ENCODE results near the gene KPRP.

The KPRP gene

GRCh38 chr1:152735648-152736047 lies 22.2 kb upstream of the KPRP start:
- TF ChIP-seq, protein P1, sequence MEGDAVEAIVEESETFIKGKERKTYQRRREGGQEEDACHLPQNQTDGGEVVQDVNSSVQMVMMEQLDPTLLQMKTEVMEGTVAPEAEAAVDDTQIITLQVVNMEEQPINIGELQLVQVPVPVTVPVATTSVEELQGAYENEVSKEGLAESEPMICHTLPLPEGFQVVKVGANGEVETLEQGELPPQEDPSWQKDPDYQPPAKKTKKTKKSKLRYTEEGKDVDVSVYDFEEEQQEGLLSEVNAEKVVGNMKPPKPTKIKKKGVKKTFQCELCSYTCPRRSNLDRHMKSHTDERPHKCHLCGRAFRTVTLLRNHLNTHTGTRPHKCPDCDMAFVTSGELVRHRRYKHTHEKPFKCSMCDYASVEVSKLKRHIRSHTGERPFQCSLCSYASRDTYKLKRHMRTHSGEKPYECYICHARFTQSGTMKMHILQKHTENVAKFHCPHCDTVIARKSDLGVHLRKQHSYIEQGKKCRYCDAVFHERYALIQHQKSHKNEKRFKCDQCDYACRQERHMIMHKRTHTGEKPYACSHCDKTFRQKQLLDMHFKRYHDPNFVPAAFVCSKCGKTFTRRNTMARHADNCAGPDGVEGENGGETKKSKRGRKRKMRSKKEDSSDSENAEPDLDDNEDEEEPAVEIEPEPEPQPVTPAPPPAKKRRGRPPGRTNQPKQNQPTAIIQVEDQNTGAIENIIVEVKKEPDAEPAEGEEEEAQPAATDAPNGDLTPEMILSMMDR (IDR thresholded peaks at IDR 0.05): no peak
- Histone ChIP-seq H3K36me3 (ENCODE audit: control insufficient read depth, insufficient read depth, low read length) (no peaks in the 10 kb centered on the region), H3K4me3 (ENCODE audit: low read depth, low read length) (no peak overlapping the region), H2AFZ (no peak overlapping the region), H3K9ac (no peak overlapping the region), H3K27me3 (ENCODE audit: control insufficient read depth, insufficient read depth, low read length) (no peaks in the 10 kb centered on the region), H3K79me2 (no peaks in the 10 kb centered on the region), H3K9me3 (ENCODE audit: control insufficient read depth, low read length) (no peaks in the 10 kb centered on the region), H3K4me1 (no peaks in the 10 kb centered on the region), H3K4me2 (ENCODE audit: low read length) (no peak overlapping the region), H3K27ac (no peak overlapping the region)

GRCh38 chr1:152737997-152738396 lies 19.8 kb upstream of the KPRP start:
- no peaks in the 10 kb centered on the region for H3K79me2 ChIP-seq
- H3K27ac ChIP-seq: no peak overlapping the region
- TF ChIP-seq, protein P1 (IDR thresholded peaks at IDR 0.05): no peak
- H3K9me3 ChIP-seq (ENCODE audit: control insufficient read depth, low read length): no peaks in the 10 kb centered on the region
- H3K9ac ChIP-seq: no peak overlapping the region
- H3K4me1 ChIP-seq: no peaks in the 10 kb centered on the region
- H3K4me2 ChIP-seq (ENCODE audit: low read length): no peak overlapping the region
- H3K36me3 ChIP-seq (ENCODE audit: control insufficient read depth, insufficient read depth, low read length): no peaks in the 10 kb centered on the region
- no peaks in the 10 kb centered on the region for H3K27me3 ChIP-seq (ENCODE audit: control insufficient read depth, insufficient read depth, low read length)
- no peak overlapping the region for H2AFZ ChIP-seq
- H3K4me3 ChIP-seq (ENCODE audit: low read depth, low read length): no peak overlapping the region

GRCh38 chr1:152739841-152740240 lies 18.0 kb upstream of the KPRP start:
- Histone ChIP-seq H3K4me3 (ENCODE audit: low read depth, low read length) (no peak overlapping the region), H3K9me3 (ENCODE audit: control insufficient read depth, low read length) (no peaks in the 10 kb centered on the region), H3K27me3 (ENCODE audit: control insufficient read depth, insufficient read depth, low read length) (no peaks in the 10 kb centered on the region), H3K27ac (no peak overlapping the region), H3K9ac (no peak overlapping the region), H3K4me2 (ENCODE audit: low read length) (no peak overlapping the region), H2AFZ (no peak overlapping the region), H3K36me3 (ENCODE audit: control insufficient read depth, insufficient read depth, low read length) (no peaks in the 10 kb centered on the region), H3K4me1 (no peaks in the 10 kb centered on the region), H3K79me2 (no peaks in the 10 kb centered on the region)
- TF ChIP-seq, protein P1 (IDR thresholded peaks at IDR 0.05): no peak

GRCh38 chr1:152741656-152742055 lies 16.2 kb upstream of the KPRP start:
- H3K4me3 ChIP-seq (ENCODE audit: low read depth, low read length): no peak overlapping the region
- H3K9ac ChIP-seq: no peak overlapping the region
- H2AFZ ChIP-seq: no peak overlapping the region
- H3K4me2 ChIP-seq (ENCODE audit: low read length): no peak overlapping the region
- no peaks in the 10 kb centered on the region for H3K4me1 ChIP-seq
- no peaks in the 10 kb centered on the region for H3K9me3 ChIP-seq (ENCODE audit: control insufficient read depth, low read length)
- no peaks in the 10 kb centered on the region for H3K27me3 ChIP-seq (ENCODE audit: control insufficient read depth, insufficient read depth, low read length)
- H3K79me2 ChIP-seq: no peaks in the 10 kb centered on the region
- no peaks in the 10 kb centered on the region for H3K36me3 ChIP-seq (ENCODE audit: control insufficient read depth, insufficient read depth, low read length)
- TF ChIP-seq, protein P1 (IDR thresholded peaks at IDR 0.05): no peak
- H3K27ac ChIP-seq: no peak overlapping the region

DNA sequence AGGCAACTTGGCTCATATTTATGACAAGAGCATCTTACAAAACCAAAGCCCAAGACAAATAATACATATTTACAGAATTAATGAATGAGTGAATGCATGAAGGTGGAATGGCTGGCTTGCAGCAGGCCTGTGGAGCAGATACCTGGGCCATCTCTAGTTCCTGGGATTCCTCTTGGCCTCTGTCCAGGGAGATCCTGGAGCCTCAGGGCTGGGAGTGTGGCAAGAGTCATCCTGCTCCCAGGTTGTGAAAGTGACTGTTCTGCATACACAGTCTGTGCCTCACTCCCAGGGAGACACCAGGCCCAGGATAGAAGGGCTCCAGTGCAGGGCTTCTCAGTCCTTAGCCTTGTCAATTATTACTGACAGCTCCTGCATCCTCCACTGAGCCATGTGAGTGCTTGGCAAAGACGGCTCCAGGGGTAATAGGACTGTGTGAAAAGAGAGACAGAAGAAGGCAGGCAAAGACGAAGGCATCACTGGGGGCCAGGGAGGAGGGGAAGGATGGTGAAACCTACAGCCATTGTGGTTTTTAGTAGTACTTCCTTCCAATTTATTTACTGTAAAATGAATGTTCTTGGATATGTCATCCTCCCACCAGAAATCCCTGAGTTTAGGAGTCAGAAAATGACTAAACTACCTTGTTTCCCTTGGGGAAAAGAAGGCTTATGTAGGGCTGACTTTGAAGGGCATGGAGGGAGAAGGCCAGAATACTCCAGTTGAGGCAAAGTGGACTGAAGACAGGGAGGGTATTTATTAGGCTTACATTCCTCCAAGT lies 14.3 kb upstream of the KPRP start:
- Histone ChIP-seq H3K27ac (no peak overlapping the region), H3K4me2 (ENCODE audit: low read length) (no peak overlapping the region), H3K4me1 (no peaks in the 10 kb centered on the region), H3K79me2 (no peaks in the 10 kb centered on the region), H3K36me3 (ENCODE audit: control insufficient read depth, insufficient read depth, low read length) (no peaks in the 10 kb centered on the region), H3K9ac (no peak overlapping the region), H3K27me3 (ENCODE audit: control insufficient read depth, insufficient read depth, low read length) (no peaks in the 10 kb centered on the region), H2AFZ (no peak overlapping the region), H3K4me3 (ENCODE audit: low read depth, low read length) (no peak overlapping the region), H3K9me3 (ENCODE audit: control insufficient read depth, low read length) (no peaks in the 10 kb centered on the region)
- TF ChIP-seq, protein P1 (IDR thresholded peaks at IDR 0.05): no peak

Data from parathyroid adenoma (tissue), 2 donors.